IMR-90 (cell line): ENCODE results near the gene DMRT2. TPM values are rescaled to one million over a fixed set of nuclear protein-coding genes. Genes with fewer than 3 reads are reported as not detected.
A peak's percentile ranks its signal among the peaks of the same experiment; 100 is the strongest.

Source experiments
- ATAC-seq: fragments of 200-7000 bp; cut with Tn5 transposase; 2 replicates; pipeline ENCODE4 v1.9.1; 2020; ENCODE audit warnings: low read depth, mild to moderate bottlenecking, moderate library complexity
- BruUV-seq: library from RNA; stranded (reverse); fragments of 400-500 nt; replicated peaks from 2 replicates; lab custom pipeline; 2021; lab: Mats Ljungman, UMichigan
- CTCF ChIA-PET: fragments of 300-600 bp; formaldehyde crosslinking; extraction: SDS; loops from one replicate; lab custom pipeline; 2021; ENCODE audit warnings: antibody characterized with exemption; lab: Yijun Ruan, JAX
- POLR2A ChIA-PET: fragments of 300-600 bp; sonication (Branson Sonifier 250); formaldehyde crosslinking; loops from one replicate; lab custom pipeline; 2022; ENCODE audit warnings: antibody characterized with exemption; ENCODE audit not compliant: unreplicated experiment; lab: Charles Lee
- DNase-seq: peaks from one replicate; pipeline ENCODE4 v3.0.0; 2013
- H2AFZ ChIP-seq: replicated peaks from 2 replicates; pipeline ENCODE3; 2013; ENCODE audit warnings: low read length, mild to moderate bottlenecking; ENCODE audit not compliant: poor library complexity
- H2AK5ac ChIP-seq: 2 replicates; pipeline ENCODE4 v1.6.1; 2013; ENCODE audit warnings: low read depth, low read length, inconsistent platforms
- H2AK9ac ChIP-seq: replicated peaks from 2 replicates; pipeline ENCODE3; 2013; ENCODE audit warnings: mild to moderate bottlenecking, low read depth, low read length, moderate library complexity; ENCODE audit not compliant: poor library complexity
- H2BK120ac ChIP-seq: 2 replicates; pipeline ENCODE4 v1.6.1; 2013; ENCODE audit warnings: low read depth, low read length, inconsistent platforms
- H2BK15ac ChIP-seq: 3 replicates; pipeline ENCODE4 v1.6.1; 2013; ENCODE audit warnings: low read depth, low read length, inconsistent platforms
- H2BK20ac ChIP-seq: 2 replicates; pipeline ENCODE4 v1.6.1; 2013; ENCODE audit warnings: low read depth, mild to moderate bottlenecking, inconsistent platforms, low read length, moderate library complexity
- H2BK5ac ChIP-seq: 2 replicates; pipeline ENCODE4 v1.6.1; 2013; ENCODE audit warnings: mild to moderate bottlenecking, low read depth, low read length, inconsistent platforms; ENCODE audit not compliant: poor library complexity, severe bottlenecking
- H3K14ac ChIP-seq: replicated peaks from 2 replicates; pipeline ENCODE4 v1.6.1; 2013; ENCODE audit warnings: low read depth, low read length, inconsistent platforms
- H3K18ac ChIP-seq: 2 replicates; pipeline ENCODE4 v1.6.1; 2013; ENCODE audit warnings: low read depth, low read length, control low read depth
- H3K23ac ChIP-seq: 2 replicates; pipeline ENCODE4 v1.6.1; 2013; ENCODE audit warnings: low read depth, low read length, inconsistent platforms
- H3K27ac ChIP-seq: 2 replicates; pipeline ENCODE4 v1.5.1; 2013; ENCODE audit warnings: mild to moderate bottlenecking, control low read depth, low read length; ENCODE audit not compliant: insufficient read depth
- H3K27me3 ChIP-seq: 2 replicates; pipeline ENCODE4 v1.6.1; 2013; ENCODE audit warnings: low read length; ENCODE audit not compliant: control insufficient read depth, insufficient read depth
- H3K36me3 ChIP-seq: 2 replicates; pipeline ENCODE4 v1.6.1; 2013; ENCODE audit warnings: low read length, mixed read lengths; ENCODE audit not compliant: control insufficient read depth, insufficient read depth
- H3K4ac ChIP-seq: 2 replicates; pipeline ENCODE4 v1.6.1; 2013; ENCODE audit warnings: low read depth, low read length, inconsistent platforms
- H3K4me1 ChIP-seq: 2 replicates; pipeline ENCODE4 v1.6.1; 2013; ENCODE audit warnings: low read length, mixed read lengths; ENCODE audit not compliant: control insufficient read depth, insufficient read depth
- H3K4me2 ChIP-seq: 2 replicates; pipeline ENCODE4 v1.6.1; 2013; ENCODE audit warnings: low read depth, mild to moderate bottlenecking, control low read depth, low read length, moderate library complexity
- H3K4me3 ChIP-seq: 2 replicates; pipeline ENCODE4 v1.5.1; 2013; ENCODE audit warnings: low read depth, mild to moderate bottlenecking, control low read depth, low read length, moderate library complexity; ENCODE audit not compliant: insufficient read depth
- H3K56ac ChIP-seq: 2 replicates; pipeline ENCODE4 v1.6.1; 2013; ENCODE audit warnings: low read length, inconsistent platforms; ENCODE audit not compliant: insufficient read depth; ENCODE audit errors: extremely low read depth
- H3K79me1 ChIP-seq, 2 experiments: 2 replicates each; pipeline ENCODE4 v1.6.1; 2013; ENCODE audit warnings: low read length in 2 of 2, inconsistent platforms in 1 of 2, low read depth in 1 of 2
- H3K9ac ChIP-seq: 2 replicates; pipeline ENCODE4 v1.6.1; 2013; ENCODE audit warnings: low read depth, low read length, control low read depth
- H3K9me1 ChIP-seq: 2 replicates; pipeline ENCODE4 v1.6.1; 2013; ENCODE audit warnings: low read length, inconsistent platforms; ENCODE audit not compliant: insufficient read depth
- H3K9me3 ChIP-seq: 2 replicates; pipeline ENCODE4 v1.6.1; 2013; ENCODE audit warnings: low read length; ENCODE audit not compliant: control insufficient read depth, insufficient read depth
- H4K20me1 ChIP-seq: 2 replicates; pipeline ENCODE4 v1.6.1; 2013; ENCODE audit warnings: low read length, inconsistent platforms; ENCODE audit not compliant: insufficient read depth
- H4K5ac ChIP-seq: 2 replicates; pipeline ENCODE4 v1.6.1; 2013; ENCODE audit warnings: mild to moderate bottlenecking, low read depth, low read length, control low read depth
- H4K8ac ChIP-seq, 2 experiments: 2 replicates each; pipeline ENCODE4 v1.6.1; 2013; ENCODE audit warnings: low read depth in 2 of 2, low read length in 2 of 2, control low read depth in 1 of 2, inconsistent platforms in 1 of 2
- H4K91ac ChIP-seq: 2 replicates; pipeline ENCODE4 v1.6.1; 2013; ENCODE audit warnings: low read depth, low read length, inconsistent platforms; ENCODE audit not compliant: insufficient read depth
- FOS ChIP-seq: fragments of 150-350 bp; IDR thresholded peaks from 2 replicates; pipeline ENCODE4 v1.6.1; 2016; ENCODE audit warnings: low read depth, low read length
- MXI1 ChIP-seq: IDR thresholded peaks from 2 replicates; pipeline ENCODE4 v1.6.1; 2012; ENCODE audit warnings: low read depth, mild to moderate bottlenecking, low read length, moderate library complexity, borderline replicate concordance
- RAD21 ChIP-seq: IDR thresholded peaks from 2 replicates; pipeline ENCODE4 v1.6.1; 2012; ENCODE audit warnings: low read length, improper control_type of control experiment
- WGBS, 2 experiments: methylation state at CpG; one replicate each; pipeline versions ENCODE4 v1.1.5 to v1.1.7; 2013; ENCODE audit warnings: missing lambda C conversion rate in 2 of 2; ENCODE audit not compliant: insufficient read length in 1 of 2; ENCODE audit errors: extremely low coverage in 2 of 2; 5-methylcytosine and 5-hydroxymethylcytosine counted together
- dilution Hi-C: fragments of 300-500 bp; cut with HindIII; formaldehyde crosslinking; loops from one replicate; pipeline ENCODE4 v1.14.3; 2018; ENCODE audit warnings: low sequenced_read_pairs; ENCODE audit not compliant: unreplicated experiment
- in situ Hi-C: fragments of 300-500 bp; cut with MboI; formaldehyde crosslinking; loops from 3 replicates; pipeline ENCODE4 v1.14.3; 2019; ENCODE audit warnings: low sequenced_read_pairs, inconsistent platforms, mixed read lengths
- intact Hi-C: fragments of 100-400 bp; cut with micrococcal nuclease; formaldehyde crosslinking; loops from 2 replicates; pipeline ENCODE4 v1.10.0; 2022
- polyA plus RNA-seq, 3 experiments: library from polyadenylated mRNA; depleted of rRNA; stranded (reverse); fragments of >200 nt; gene quantifications; 2 replicates each; pipeline ENCODE4 v1.2.3, GENCODE V29; 2012; ENCODE audit warnings: low replicate concordance in 1 of 3
- total RNA-seq: library from RNA; depleted of rRNA; stranded (reverse); fragments of >200 nt; gene quantifications from 2 replicates; pipeline ENCODE4 v1.2.3, GENCODE V29; 2012
- TF ChIP-seq, protein P1 (sequence below): conservative IDR thresholded peaks from 2 replicates; pipeline ENCODE4 v1.5.1; 2012; ENCODE audit warnings: mild to moderate bottlenecking, low read depth, low read length, improper control_type of control experiment

Gene DMRT2
- total and polyA plus RNA-seq, 2 of the 4 experiments (the other 2 are of a cell fraction), result not detected

GRCh38 chr9:1042466-1042865, 7.7 kb upstream of the DMRT2 start:
- Histone ChIP-seq H4K5ac (no peak overlapping the region), H3K9me1 (no peaks in the 10 kb centered on the region), H2BK15ac (no peak overlapping the region), H2BK20ac (no peak overlapping the region), H3K27me3 (peaks cover 52% of the 10 kb centered on the region), H3K36me3 (no peaks in the 10 kb centered on the region), H3K4ac (no peak overlapping the region), H4K20me1 (no peaks in the 10 kb centered on the region), H2BK120ac (no peak overlapping the region), H3K23ac (no peak overlapping the region), H2AK9ac (no peak overlapping the region), H4K8ac (no peak overlapping the region), H3K4me1 (no peaks in the 10 kb centered on the region), H3K9ac (no peak overlapping the region), H2AK5ac (no peak overlapping the region), H3K18ac (no peak overlapping the region), H3K4me2 (peak overlapping the region; percentile 1; the same call in 1 of the 2 replicates), H3K27ac (no peak overlapping the region), H3K9me3 (peaks cover 11% of the 10 kb centered on the region; the same call in 1 of the 2 replicates), H2BK5ac (no peak overlapping the region), H3K79me1 (no peaks in the 10 kb centered on the region), H2AFZ (peak overlapping the region; percentile 53), H3K14ac (no peak overlapping the region), H3K4me3 (no peak overlapping the region), H4K91ac (no peak overlapping the region), H3K56ac (no peak overlapping the region)
- ChIA-PET CTCF (no interaction called here), POLR2A (no interaction called here)
- no TSS peak for BruUV-seq
- no peak for ATAC-seq
- intact Hi-C loops (no loop called here), dilution Hi-C loops (no loop called here), in situ Hi-C loops (no loop called here)
- no peak for DNase-seq
- 6% methylated on average over 7 of the region's 45 CpGs; no CpG with 5 or more reads in 1 of the 2 experiments for WGBS, 2 experiments
- TF ChIP-seq MXI1, result no peak
- TF ChIP-seq, protein P1, sequence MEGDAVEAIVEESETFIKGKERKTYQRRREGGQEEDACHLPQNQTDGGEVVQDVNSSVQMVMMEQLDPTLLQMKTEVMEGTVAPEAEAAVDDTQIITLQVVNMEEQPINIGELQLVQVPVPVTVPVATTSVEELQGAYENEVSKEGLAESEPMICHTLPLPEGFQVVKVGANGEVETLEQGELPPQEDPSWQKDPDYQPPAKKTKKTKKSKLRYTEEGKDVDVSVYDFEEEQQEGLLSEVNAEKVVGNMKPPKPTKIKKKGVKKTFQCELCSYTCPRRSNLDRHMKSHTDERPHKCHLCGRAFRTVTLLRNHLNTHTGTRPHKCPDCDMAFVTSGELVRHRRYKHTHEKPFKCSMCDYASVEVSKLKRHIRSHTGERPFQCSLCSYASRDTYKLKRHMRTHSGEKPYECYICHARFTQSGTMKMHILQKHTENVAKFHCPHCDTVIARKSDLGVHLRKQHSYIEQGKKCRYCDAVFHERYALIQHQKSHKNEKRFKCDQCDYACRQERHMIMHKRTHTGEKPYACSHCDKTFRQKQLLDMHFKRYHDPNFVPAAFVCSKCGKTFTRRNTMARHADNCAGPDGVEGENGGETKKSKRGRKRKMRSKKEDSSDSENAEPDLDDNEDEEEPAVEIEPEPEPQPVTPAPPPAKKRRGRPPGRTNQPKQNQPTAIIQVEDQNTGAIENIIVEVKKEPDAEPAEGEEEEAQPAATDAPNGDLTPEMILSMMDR, result peak; percentile 24; the same call in 1 of the 2 replicates
- TF ChIP-seq FOS, result no peak
- no peak for TF ChIP-seq RAD21
